ENCODE results near the gene LYAR.
A peak's percentile ranks its signal among the peaks of the same experiment; 100 is the strongest.
"Not testable (repeated sequence)": the region's sequence is repeated elsewhere in the genome, so short reads cannot be mapped to it uniquely, and the experiment has no call there.

LYAR gene

DNA sequence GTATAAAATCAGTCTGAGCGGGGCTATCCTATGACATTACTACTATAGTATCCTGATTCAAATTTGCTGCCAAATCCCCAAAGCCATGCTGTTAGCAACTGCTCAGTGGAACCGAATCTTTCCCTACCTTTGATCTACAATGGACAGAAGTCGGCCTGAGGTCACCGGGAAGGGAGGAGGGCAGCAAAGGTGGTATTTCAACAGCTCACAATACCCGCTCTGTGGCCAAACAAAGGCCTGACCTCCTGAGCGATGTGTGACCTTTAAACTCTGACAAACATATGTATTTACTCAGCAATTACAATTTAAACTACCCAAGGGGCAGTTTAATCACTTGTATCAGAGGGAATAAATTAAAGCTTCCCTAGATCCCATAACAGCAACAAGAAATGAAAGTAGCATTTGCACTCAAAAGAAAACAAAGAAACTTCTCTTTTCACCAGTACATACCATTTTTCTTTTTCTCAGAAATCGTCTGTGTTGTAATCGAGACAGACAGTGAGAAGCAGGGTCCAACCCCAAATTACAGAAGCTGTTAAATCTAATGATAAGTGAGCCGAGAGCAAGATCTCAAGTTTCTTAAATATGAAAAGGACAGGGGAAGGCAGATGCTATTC is 30.4 kb downstream of the LYAR start:
- no peaks in the 10 kb centered on the region for H3K27me3 ChIP-seq (ENCODE audit: control insufficient read depth, insufficient read depth, low read length)
- no peaks in the 10 kb centered on the region for H3K4me1 ChIP-seq (ENCODE audit: control insufficient read depth, insufficient read depth, low read length)
- no peak overlapping the region for H3K9ac ChIP-seq (ENCODE audit: low read length)
- no peaks in the 10 kb centered on the region for H3K9me3 ChIP-seq (ENCODE audit: control insufficient read depth, insufficient read depth, low read depth, low read length)
- H3K4me3 ChIP-seq (ENCODE audit: low read depth, low read length), result no peak overlapping the region
- H3K27ac ChIP-seq (ENCODE audit: low read depth, low read length), result no peak overlapping the region
- no peaks in the 10 kb centered on the region for H3K36me3 ChIP-seq (ENCODE audit: control insufficient read depth, insufficient read depth, low read length)

DNA sequence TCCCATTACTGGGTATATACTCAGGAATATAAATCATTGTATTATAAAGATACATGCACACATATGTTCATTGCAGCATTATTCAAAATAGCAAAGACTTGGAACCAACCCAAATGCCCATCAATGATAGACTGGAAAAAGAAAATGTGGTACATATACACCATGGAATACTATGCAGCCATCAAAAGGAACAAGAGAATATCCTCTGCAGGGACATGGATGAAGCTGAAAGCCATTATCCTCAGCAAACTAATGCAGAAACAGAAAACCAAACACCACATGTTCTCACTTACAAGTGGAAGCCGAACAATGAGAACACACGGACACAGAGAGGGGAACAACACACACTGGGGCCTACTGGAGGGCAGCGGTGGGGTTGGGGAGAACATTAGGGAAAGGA is 32.2 kb downstream of the LYAR start:
- H3K27ac ChIP-seq (ENCODE audit: low read depth, low read length); H3K4me1 ChIP-seq (ENCODE audit: control insufficient read depth, insufficient read depth, low read length); H3K36me3 ChIP-seq (ENCODE audit: control insufficient read depth, insufficient read depth, low read length); H3K27me3 ChIP-seq (ENCODE audit: control insufficient read depth, insufficient read depth, low read length); H3K9me3 ChIP-seq (ENCODE audit: control insufficient read depth, insufficient read depth, low read depth, low read length); H3K4me3 ChIP-seq (ENCODE audit: low read depth, low read length); H3K9ac ChIP-seq (ENCODE audit: low read length): not testable (repeated sequence)

DNA sequence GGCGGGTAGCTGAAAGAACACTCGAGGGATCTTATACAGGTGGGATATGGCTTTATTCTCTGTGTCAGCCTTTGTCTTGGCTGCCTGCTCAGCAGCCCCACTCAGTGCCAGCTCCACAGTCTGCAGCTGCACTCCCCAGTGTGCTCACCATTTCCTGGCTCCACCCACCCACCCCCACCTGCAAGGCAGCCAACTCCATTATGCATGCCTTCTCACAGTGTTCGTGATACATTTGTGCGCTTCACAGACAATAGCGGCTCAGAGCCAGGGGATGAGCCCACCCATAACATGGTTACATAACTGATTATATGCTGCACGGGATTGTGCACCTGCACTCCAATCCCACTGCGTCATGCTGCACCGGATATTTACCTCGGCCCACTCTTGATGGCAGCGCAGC is 33.2 kb downstream of the LYAR start:
- Histone ChIP-seq H3K27ac (ENCODE audit: low read depth, low read length) (no peak overlapping the region), H3K9ac (ENCODE audit: low read length) (no peak overlapping the region), H3K9me3 (ENCODE audit: control insufficient read depth, insufficient read depth, low read depth, low read length) (no peaks in the 10 kb centered on the region), H3K4me3 (ENCODE audit: low read depth, low read length) (no peak overlapping the region), H3K36me3 (ENCODE audit: control insufficient read depth, insufficient read depth, low read length) (no peaks in the 10 kb centered on the region), H3K4me1 (ENCODE audit: control insufficient read depth, insufficient read depth, low read length) (no peaks in the 10 kb centered on the region), H3K27me3 (ENCODE audit: control insufficient read depth, insufficient read depth, low read length) (no peaks in the 10 kb centered on the region)

DNA sequence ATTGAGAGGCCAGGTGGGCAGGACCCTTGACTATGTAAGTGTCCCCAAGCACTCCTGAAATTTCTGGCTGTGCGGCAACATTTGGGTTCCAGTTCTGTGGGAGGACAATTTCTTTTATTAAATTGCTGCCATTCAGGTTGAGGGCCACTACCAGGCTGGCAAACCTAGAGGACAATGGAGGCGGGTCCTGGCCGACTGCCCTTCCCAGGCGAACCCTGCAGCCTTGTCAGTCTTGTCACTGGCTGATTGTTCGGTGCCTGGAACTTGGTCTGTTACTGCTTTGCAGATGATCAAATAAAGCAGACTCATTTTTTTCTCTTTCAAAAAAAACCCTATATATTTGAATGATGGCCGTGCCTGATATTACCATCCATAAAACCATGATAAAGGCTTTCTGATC is 35.3 kb downstream of the LYAR start:
- H3K9ac ChIP-seq (ENCODE audit: low read length), result no peak overlapping the region

DNA sequence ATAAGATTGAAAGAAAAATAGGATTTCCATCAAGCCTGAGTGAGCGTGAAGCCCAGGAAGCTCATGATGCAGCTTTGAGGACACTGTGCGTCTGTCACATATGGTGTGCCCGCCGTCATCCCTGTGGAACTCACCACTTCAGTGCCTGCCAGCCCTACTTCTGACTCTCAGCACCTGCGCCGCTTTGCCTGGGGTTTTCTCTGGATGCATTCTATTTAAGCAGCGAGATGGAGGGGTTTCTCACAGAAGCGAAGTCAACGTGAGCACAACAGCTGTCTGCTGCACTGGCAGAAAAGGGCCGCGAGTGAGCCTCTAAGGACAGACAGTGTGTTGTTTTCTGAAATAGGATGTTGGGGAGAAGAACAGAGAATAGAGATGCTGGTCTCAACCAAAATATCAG is 35.8 kb downstream of the LYAR start:
- Histone ChIP-seq H3K27ac (ENCODE audit: low read depth, low read length) (no peak overlapping the region), H3K27me3 (ENCODE audit: control insufficient read depth, insufficient read depth, low read length) (peaks cover 5% of the 10 kb centered on the region; the same call in 1 of the 2 replicates), H3K4me3 (ENCODE audit: low read depth, low read length) (no peak overlapping the region), H3K9me3 (ENCODE audit: control insufficient read depth, insufficient read depth, low read depth, low read length) (no peaks in the 10 kb centered on the region), H3K9ac (ENCODE audit: low read length) (no peak overlapping the region), H3K4me1 (ENCODE audit: control insufficient read depth, insufficient read depth, low read length) (0 out of 2 replicates have a peak, but pooled peaks cover under 1% of the 10 kb centered on the region), H3K36me3 (ENCODE audit: control insufficient read depth, insufficient read depth, low read length) (no peaks in the 10 kb centered on the region)

More for the DNA sequence above, 35.3 kb downstream of the LYAR start:
- Histone ChIP-seq H3K36me3 (ENCODE audit: control insufficient read depth, insufficient read depth, low read length) (no peaks in the 10 kb centered on the region), H3K27me3 (ENCODE audit: control insufficient read depth, insufficient read depth, low read length) (peaks cover 5% of the 10 kb centered on the region; the same call in 1 of the 2 replicates), H3K9me3 (ENCODE audit: control insufficient read depth, insufficient read depth, low read depth, low read length) (no peaks in the 10 kb centered on the region), H3K27ac (ENCODE audit: low read depth, low read length) (no peak overlapping the region), H3K4me1 (ENCODE audit: control insufficient read depth, insufficient read depth, low read length) (no peaks in the 10 kb centered on the region), H3K4me3 (ENCODE audit: low read depth, low read length) (no peak overlapping the region)

DNA sequence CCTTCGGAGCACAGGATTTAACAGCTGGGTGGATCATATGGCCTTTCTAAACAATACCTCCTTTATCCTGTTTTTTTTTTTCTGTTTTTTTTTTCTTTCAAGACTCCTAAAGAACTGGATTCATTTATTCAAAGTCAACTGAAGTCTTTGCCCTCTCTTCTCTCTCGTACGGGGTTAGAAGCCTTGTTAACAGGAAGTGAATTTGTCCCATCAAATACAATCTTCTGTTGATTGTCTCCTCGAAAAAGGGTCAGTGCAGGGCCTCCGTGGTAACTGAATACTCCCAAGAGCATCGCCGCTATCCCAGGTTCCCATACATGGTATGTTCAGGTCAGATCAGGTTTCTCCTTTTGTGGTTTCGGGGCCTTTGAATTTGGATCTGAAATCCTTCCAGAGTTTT is 40.1 kb downstream of the LYAR start:
- H3K4me3 ChIP-seq (ENCODE audit: low read depth, low read length), result no peak overlapping the region
- H3K4me1 ChIP-seq (ENCODE audit: control insufficient read depth, insufficient read depth, low read length), result peaks cover 7% of the 10 kb centered on the region; the same call in 1 of the 2 replicates
- peaks cover 11% of the 10 kb centered on the region for H3K36me3 ChIP-seq (ENCODE audit: control insufficient read depth, insufficient read depth, low read length)
- H3K27me3 ChIP-seq (ENCODE audit: control insufficient read depth, insufficient read depth, low read length), result peaks cover 5% of the 10 kb centered on the region; the same call in 1 of the 2 replicates
- no peak overlapping the region for H3K27ac ChIP-seq (ENCODE audit: low read depth, low read length)
- H3K9ac ChIP-seq (ENCODE audit: low read length), result no peak overlapping the region
- H3K9me3 ChIP-seq (ENCODE audit: control insufficient read depth, insufficient read depth, low read depth, low read length), result no peaks in the 10 kb centered on the region

DNA sequence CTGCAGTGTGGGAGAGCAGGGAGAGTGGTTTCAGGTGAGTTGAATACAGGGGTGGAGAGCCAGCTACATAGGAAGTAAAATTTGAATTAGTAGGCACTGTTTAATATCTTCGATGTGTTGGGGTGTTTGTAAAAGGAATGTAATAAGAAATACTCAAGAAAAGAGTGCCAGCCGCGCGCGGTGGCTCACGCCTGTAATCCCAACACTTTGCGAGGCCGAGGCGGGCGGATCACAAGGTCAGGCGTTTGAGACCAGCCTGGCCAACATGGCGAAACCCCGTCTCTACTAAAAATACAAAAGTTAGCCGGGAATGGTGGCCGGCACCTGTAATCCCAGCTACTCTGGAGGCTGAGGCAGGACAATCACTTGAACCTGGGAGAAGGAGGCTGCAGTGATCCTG is 40.6 kb downstream of the LYAR start:
- H3K27me3 ChIP-seq (ENCODE audit: control insufficient read depth, insufficient read depth, low read length); H3K9ac ChIP-seq (ENCODE audit: low read length); H3K27ac ChIP-seq (ENCODE audit: low read depth, low read length); H3K9me3 ChIP-seq (ENCODE audit: control insufficient read depth, insufficient read depth, low read depth, low read length); H3K4me1 ChIP-seq (ENCODE audit: control insufficient read depth, insufficient read depth, low read length): not testable (repeated sequence)
- Histone ChIP-seq H3K36me3 (ENCODE audit: control insufficient read depth, insufficient read depth, low read length) (peaks cover 16% of the 10 kb centered on the region), H3K4me3 (ENCODE audit: low read depth, low read length) (peak overlapping the region; percentile 81)

DNA sequence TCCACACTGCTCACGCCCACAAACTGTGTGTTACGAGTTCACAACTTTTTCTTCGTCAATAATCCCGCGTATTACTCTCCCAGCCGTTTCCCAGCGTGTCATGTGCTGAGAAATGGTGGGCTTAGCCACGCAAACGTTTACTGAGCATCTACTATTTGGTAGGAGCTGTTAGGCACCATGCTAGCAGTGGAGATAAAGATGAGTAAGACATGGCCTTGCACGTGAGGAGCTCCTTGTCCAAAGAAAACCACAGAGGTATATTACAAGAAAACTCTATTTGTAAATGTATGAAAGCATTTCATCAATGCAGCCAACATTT is 41.1 kb downstream of the LYAR start:
- Histone ChIP-seq H3K4me3 (ENCODE audit: low read depth, low read length) (peak overlapping the region; percentile 81), H3K4me1 (ENCODE audit: control insufficient read depth, insufficient read depth, low read length) (peaks cover 7% of the 10 kb centered on the region; the same call in 1 of the 2 replicates), H3K9me3 (ENCODE audit: control insufficient read depth, insufficient read depth, low read depth, low read length) (no peaks in the 10 kb centered on the region), H3K9ac (ENCODE audit: low read length) (peak overlapping the region; percentile 96), H3K27me3 (ENCODE audit: control insufficient read depth, insufficient read depth, low read length) (peaks cover 5% of the 10 kb centered on the region; the same call in 1 of the 2 replicates), H3K27ac (ENCODE audit: low read depth, low read length) (peak overlapping the region; percentile 82), H3K36me3 (ENCODE audit: control insufficient read depth, insufficient read depth, low read length) (peaks cover 21% of the 10 kb centered on the region)

DNA sequence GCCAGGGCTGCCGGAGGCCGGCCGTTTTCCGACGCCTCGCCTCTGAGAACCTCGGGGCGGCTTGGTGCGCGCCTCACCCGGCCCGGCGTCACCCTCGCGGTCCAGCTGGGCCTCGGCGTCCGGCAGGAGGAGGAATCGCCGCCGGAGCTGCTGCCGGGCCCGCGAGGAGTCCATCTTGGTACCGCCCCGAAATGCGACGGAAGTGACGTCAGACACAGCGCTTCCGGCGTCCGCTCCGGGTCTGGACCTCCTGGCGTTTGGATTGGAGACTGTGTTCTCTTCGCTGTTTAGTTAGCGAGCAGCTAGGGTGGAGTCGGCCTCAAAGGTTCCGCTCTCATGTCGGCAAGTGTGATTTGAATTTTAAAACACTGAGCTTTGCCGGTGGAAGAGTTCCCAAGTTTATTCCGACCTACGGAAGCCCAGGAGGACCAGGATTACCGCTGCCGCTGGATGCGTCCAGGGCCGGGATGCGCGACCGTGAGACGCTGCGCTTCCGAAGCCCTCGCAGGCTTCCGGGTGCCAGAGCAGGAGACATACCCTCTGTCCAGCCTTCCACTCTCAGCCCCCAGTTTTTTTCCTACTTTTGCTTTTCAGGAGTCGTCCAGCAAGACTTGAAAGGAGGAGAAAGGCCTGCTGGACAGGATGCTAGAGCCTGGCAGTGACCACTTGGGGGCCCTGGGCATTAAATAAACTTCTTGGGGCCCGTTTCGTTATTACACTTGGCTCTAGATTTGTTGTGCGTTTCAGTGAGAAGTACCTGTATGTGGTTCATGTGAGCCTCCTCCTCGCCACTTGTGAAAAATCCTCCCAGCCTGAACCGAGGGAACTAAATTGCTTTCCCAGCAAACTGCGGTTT is 41.7 kb downstream of the LYAR start, which contains the start of gene TMEM128:
Gene TMEM128, minus strand, starts transcription at position 195 of the 856 bp plus-strand sequence. Its CDS starts 21 bp downstream, at position 174.
- H3K9ac ChIP-seq (ENCODE audit: low read length), result peak within 1 kb of the TSS; percentile 96
- peaks cover 27% of the 10 kb centered on the region for H3K36me3 ChIP-seq (ENCODE audit: control insufficient read depth, insufficient read depth, low read length)
- no peaks in the 10 kb centered on the region for H3K9me3 ChIP-seq (ENCODE audit: control insufficient read depth, insufficient read depth, low read depth, low read length)
- H3K4me3 ChIP-seq (ENCODE audit: low read depth, low read length), result peak within 1 kb of the TSS; percentile 81
- H3K27me3 ChIP-seq (ENCODE audit: control insufficient read depth, insufficient read depth, low read length), result peaks cover 5% of the 10 kb centered on the region; the same call in 1 of the 2 replicates
- peak within 1 kb of the TSS; percentile 82 for H3K27ac ChIP-seq (ENCODE audit: low read depth, low read length)
- peaks cover 7% of the 10 kb centered on the region; the same call in 1 of the 2 replicates for H3K4me1 ChIP-seq (ENCODE audit: control insufficient read depth, insufficient read depth, low read length)

DNA sequence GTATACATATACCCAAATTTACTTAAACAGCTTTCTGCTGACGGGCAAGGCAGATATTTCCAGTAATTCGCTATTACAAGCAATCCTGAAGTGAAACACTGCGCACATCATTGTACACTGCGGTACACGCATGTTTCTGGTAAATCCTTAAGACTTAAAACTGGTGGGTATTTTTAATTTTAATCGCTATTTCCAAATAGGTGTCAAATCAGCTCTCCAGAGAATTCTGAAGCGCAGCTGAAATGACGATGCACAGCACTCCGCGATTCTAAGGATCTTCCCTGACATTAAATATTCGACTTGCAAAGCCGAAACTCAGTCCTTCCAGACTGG is 42.3 kb downstream of the LYAR start:
- Histone ChIP-seq H3K4me3 (ENCODE audit: low read depth, low read length) (peak overlapping the region; percentile 81), H3K27ac (ENCODE audit: low read depth, low read length) (peak overlapping the region; percentile 82), H3K27me3 (ENCODE audit: control insufficient read depth, insufficient read depth, low read length) (peaks cover 5% of the 10 kb centered on the region; the same call in 1 of the 2 replicates), H3K4me1 (ENCODE audit: control insufficient read depth, insufficient read depth, low read length) (peaks cover 7% of the 10 kb centered on the region; the same call in 1 of the 2 replicates), H3K36me3 (ENCODE audit: control insufficient read depth, insufficient read depth, low read length) (peaks cover 28% of the 10 kb centered on the region), H3K9me3 (ENCODE audit: control insufficient read depth, insufficient read depth, low read depth, low read length) (no peaks in the 10 kb centered on the region), H3K9ac (ENCODE audit: low read length) (peak overlapping the region; percentile 96)

DNA sequence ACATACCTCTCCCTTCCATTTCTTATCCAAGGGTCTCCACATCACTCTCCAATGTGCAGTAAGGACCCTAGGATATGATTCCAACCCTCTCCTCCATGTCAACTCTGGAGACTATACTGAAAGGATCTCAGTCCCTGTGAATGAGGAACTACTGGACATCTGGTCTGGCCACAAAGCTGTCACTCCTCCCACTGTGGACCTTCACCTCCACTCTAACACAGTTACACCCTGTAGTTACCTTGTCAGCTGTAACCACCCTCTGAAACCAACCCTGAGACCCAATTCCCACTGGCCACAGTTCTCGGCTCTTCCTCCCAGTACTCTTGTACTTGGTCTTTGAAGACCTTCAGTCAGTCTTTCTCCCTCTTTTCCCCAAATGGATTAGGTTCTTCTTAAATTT is 44.8 kb downstream of the LYAR start:
- H3K9ac ChIP-seq (ENCODE audit: low read length), result no peak overlapping the region
- H3K4me1 ChIP-seq (ENCODE audit: control insufficient read depth, insufficient read depth, low read length), result peaks cover 7% of the 10 kb centered on the region; the same call in 1 of the 2 replicates
- H3K9me3 ChIP-seq (ENCODE audit: control insufficient read depth, insufficient read depth, low read depth, low read length), result no peaks in the 10 kb centered on the region
- H3K36me3 ChIP-seq (ENCODE audit: control insufficient read depth, insufficient read depth, low read length), result peaks cover 48% of the 10 kb centered on the region
- H3K27me3 ChIP-seq (ENCODE audit: control insufficient read depth, insufficient read depth, low read length), result no peaks in the 10 kb centered on the region
- no peak overlapping the region for H3K27ac ChIP-seq (ENCODE audit: low read depth, low read length)
- H3K4me3 ChIP-seq (ENCODE audit: low read depth, low read length), result no peak overlapping the region
